SK-MEL-5 (cell line): ENCODE results near the gene ULBP2. TPM values are rescaled to one million over a fixed set of nuclear protein-coding genes. Genes with fewer than 3 reads are reported as not detected.
"Not testable (repeated sequence)": the region's sequence is repeated elsewhere in the genome, so short reads cannot be mapped to it uniquely, and the experiment has no call there.

ENCODE experiments used
- DNase-seq: peaks from one replicate; pipeline ENCODE4 v3.0.0-alpha.2; 2016; ENCODE audit warnings: low read depth, low spot score
- in situ Hi-C: cut with HindIII; loops from 2 replicates; pipeline ENCODE4 v1.10.0; 2016; ENCODE audit warnings: low sequenced_read_pairs, high pct_unique_total_duplicates, low pct_unique_long_range_greater_than_20kb
- total RNA-seq: library from RNA; depleted of rRNA; stranded (reverse); fragments of >200 nt; shearing (Covaris generic); gene quantifications from 2 replicates; pipeline ENCODE4 v1.2.3, GENCODE V29; 2014

ULBP2 gene
- total RNA-seq, 1 experiment from 2014 or later, result 0.37 TPM

GRCh38 chr6:149905911-149906371, 35.9 kb upstream of the ULBP2 start:
- in situ Hi-C loops, result no loop called here
- no peak for DNase-seq

- in situ Hi-C loops, result no loop called here
- DNase-seq, result no peak
Observed at GRCh38 chr6:149906405-149906804, 35.4 kb upstream of the ULBP2 start.

GRCh38 chr6:149907317-149907716, 34.5 kb upstream of the ULBP2 start:
- DNase-seq, result no peak
- in situ Hi-C loops, result no loop called here

- DNase-seq, in situ Hi-C loops: not testable (repeated sequence)
Observed at GRCh38 chr6:149908480-149908879, 33.3 kb upstream of the ULBP2 start.

GRCh38 chr6:149909701-149910470, 31.9 kb upstream of the ULBP2 start:
- DNase-seq, result no peak
- in situ Hi-C loops, result no loop called here

GRCh38 chr6:149910721-149911151, 31.1 kb upstream of the ULBP2 start:
- in situ Hi-C loops, result no loop called here
- DNase-seq, result no peak

- DNase-seq, in situ Hi-C loops: not testable (repeated sequence)
Observed at GRCh38 chr6:149912680-149913079, 29.1 kb upstream of the ULBP2 start.

- no peak for DNase-seq
- in situ Hi-C loops, result no loop called here
Observed at GRCh38 chr6:149913085-149913484, 28.7 kb upstream of the ULBP2 start.

GRCh38 chr6:149913540-149914240, 28.1 kb upstream of the ULBP2 start:
- in situ Hi-C loops, result no loop called here
- DNase-seq, result no peak

- in situ Hi-C loops, result no loop called here
- no peak for DNase-seq
Observed at GRCh38 chr6:149915970-149916865, 25.6 kb upstream of the ULBP2 start.

GRCh38 chr6:149917679-149918078, 24.1 kb upstream of the ULBP2 start:
- in situ Hi-C loops, result no loop called here
- no peak for DNase-seq

- in situ Hi-C loops, result no loop called here
- DNase-seq, result no peak
Observed at GRCh38 chr6:149918151-149918905, 23.5 kb upstream of the ULBP2 start.

GRCh38 chr6:149919126-149919833, 22.5 kb upstream of the ULBP2 start:
- DNase-seq, in situ Hi-C loops: not testable (repeated sequence)

GRCh38 chr6:149919834-149920225, 22.0 kb upstream of the ULBP2 start:
- no peak for DNase-seq
- in situ Hi-C loops, result no loop called here

GRCh38 chr6:149921361-149921760, 20.5 kb upstream of the ULBP2 start:
- DNase-seq, result no peak
- in situ Hi-C loops, result no loop called here

GRCh38 chr6:149922091-149922490, 19.7 kb upstream of the ULBP2 start:
- DNase-seq, in situ Hi-C loops: not testable (repeated sequence)
